ENCODE measurements around the gene IL17RA. TPM values are rescaled to one million over a fixed set of nuclear protein-coding genes. Genes with fewer than 3 reads are reported as not detected.

Gene IL17RA
- total and polyA plus RNA-seq, 2 experiments from 2014 or later, result 13.9 to 18.3 TPM

- peak overlapping the region; percentile 74 for H3K4me2 ChIP-seq (ENCODE audit: unreplicated experiment)
- no peaks in the 10 kb centered on the region for H3F3A ChIP-seq (ENCODE audit: insufficient read depth)
- WGBS, 2 experiments (ENCODE audit: low coverage in 1 of 2, low lambda C conversion rate in 2 of 2, missing lambda C conversion rate in 2 of 2), result 60 to 65% methylated on average over 7 of the region's 7 CpGs
- no peaks in the 10 kb centered on the region for H3K36me3 ChIP-seq (ENCODE audit: low read depth)
- peak overlapping the region; percentile 96 for H2AFZ ChIP-seq
- peaks cover 63% of the 10 kb centered on the region for H3K79me2 ChIP-seq (ENCODE audit: insufficient read depth)
- peak overlapping the region; percentile 81 for H3K4me3 ChIP-seq
- no peaks in the 10 kb centered on the region for H3K9me3 ChIP-seq (ENCODE audit: low read depth)
- no peaks in the 10 kb centered on the region for H3K27me3 ChIP-seq (replicated peaks; ENCODE audit: insufficient read depth)
- H3K9ac ChIP-seq, result peak overlapping the region; percentile 87; the same call in 1 of the 2 replicates
- TF ChIP-seq EZH2 (IDR thresholded peaks at IDR 0.05; ENCODE audit: insufficient read depth, poor library complexity, severe bottlenecking) (no peak), EZH2phosphoT487 (IDR thresholded peaks at IDR 0.05; ENCODE audit: insufficient read depth, low read depth) (no peak)
- no peaks in the 10 kb centered on the region for H4K20me1 ChIP-seq (ENCODE audit: insufficient read depth)
- no peaks in the 10 kb centered on the region for H3K9me2 ChIP-seq (ENCODE audit: insufficient read depth)
- peaks cover 11% of the 10 kb centered on the region for H3K4me1 ChIP-seq (ENCODE audit: insufficient read depth)
- peak; percentile 23 for DNase-seq
- no peak overlapping the region for H3K27ac ChIP-seq
- in situ Hi-C loops (cut with MboI), result no loop called here
Measured at GRCh38 chr22:17086296-17086695, 1.5 kb downstream of the IL17RA start.

- peak overlapping the region; percentile 81; the same call in 1 of the 2 replicates for H3K4me3 ChIP-seq
- peaks cover 70% of the 10 kb centered on the region for H3K79me2 ChIP-seq (ENCODE audit: insufficient read depth)
- H3K4me1 ChIP-seq (ENCODE audit: insufficient read depth), result peaks cover 11% of the 10 kb centered on the region
- H3K9me2 ChIP-seq (ENCODE audit: insufficient read depth), result no peaks in the 10 kb centered on the region
- WGBS, 2 experiments (ENCODE audit: low coverage in 1 of 2, low lambda C conversion rate in 2 of 2, missing lambda C conversion rate in 2 of 2), result 53 to 55% methylated on average over 10 of the region's 10 CpGs
- H3K27ac ChIP-seq, result no peak overlapping the region
- H3K4me2 ChIP-seq (ENCODE audit: unreplicated experiment), result peak overlapping the region; percentile 74
- H3K36me3 ChIP-seq (ENCODE audit: low read depth), result no peaks in the 10 kb centered on the region
- no peaks in the 10 kb centered on the region for H4K20me1 ChIP-seq (ENCODE audit: insufficient read depth)
- DNase-seq, result peak; percentile 36
- H3K9me3 ChIP-seq (ENCODE audit: low read depth), result no peaks in the 10 kb centered on the region
- H3K27me3 ChIP-seq (replicated peaks; ENCODE audit: insufficient read depth), result no peaks in the 10 kb centered on the region
- TF ChIP-seq EZH2phosphoT487 (IDR thresholded peaks at IDR 0.05; ENCODE audit: insufficient read depth, low read depth) (no peak), EZH2 (IDR thresholded peaks at IDR 0.05; ENCODE audit: insufficient read depth, poor library complexity, severe bottlenecking) (no peak)
- in situ Hi-C loops (cut with MboI), result no loop called here
- no peaks in the 10 kb centered on the region for H3F3A ChIP-seq (ENCODE audit: insufficient read depth)
- no peak overlapping the region for H3K9ac ChIP-seq
- H2AFZ ChIP-seq, result no peak overlapping the region
Measured at GRCh38 chr22:17086788-17087497, 2.1 kb downstream of the IL17RA start.

- no peak overlapping the region for H2AFZ ChIP-seq
- no peaks in the 10 kb centered on the region for H3K9me2 ChIP-seq (ENCODE audit: insufficient read depth)
- H3K79me2 ChIP-seq (ENCODE audit: insufficient read depth), result peaks cover 77% of the 10 kb centered on the region
- no peaks in the 10 kb centered on the region for H3K36me3 ChIP-seq (ENCODE audit: low read depth)
- peaks cover 11% of the 10 kb centered on the region for H3K4me1 ChIP-seq (ENCODE audit: insufficient read depth)
- no peaks in the 10 kb centered on the region for H4K20me1 ChIP-seq (ENCODE audit: insufficient read depth)
- no peak overlapping the region for H3K4me2 ChIP-seq (ENCODE audit: unreplicated experiment)
- H3K27ac ChIP-seq, result no peak overlapping the region
- H3K9me3 ChIP-seq (ENCODE audit: low read depth), result no peaks in the 10 kb centered on the region
- no peak overlapping the region for H3K9ac ChIP-seq
- TF ChIP-seq EZH2 (IDR thresholded peaks at IDR 0.05; ENCODE audit: insufficient read depth, poor library complexity, severe bottlenecking) (no peak), EZH2phosphoT487 (IDR thresholded peaks at IDR 0.05; ENCODE audit: insufficient read depth, low read depth) (no peak)
- H3K4me3 ChIP-seq, result no peak overlapping the region
- DNase-seq, result no peak
- WGBS, 2 experiments (ENCODE audit: low coverage in 1 of 2, low lambda C conversion rate in 2 of 2, missing lambda C conversion rate in 2 of 2), result 94 to 97% methylated on average over 12 of the region's 12 CpGs
- no peaks in the 10 kb centered on the region for H3F3A ChIP-seq (ENCODE audit: insufficient read depth)
- H3K27me3 ChIP-seq (replicated peaks; ENCODE audit: insufficient read depth), result no peaks in the 10 kb centered on the region
- in situ Hi-C loops (cut with MboI), result no loop called here
Measured at GRCh38 chr22:17087498-17088131, 2.8 kb downstream of the IL17RA start.

GRCh38 chr22:17090550-17090949, 5.8 kb downstream of the IL17RA start:
- H3K4me3 ChIP-seq, result no peak overlapping the region
- no peak overlapping the region for H3K27ac ChIP-seq
- H3K9ac ChIP-seq, result no peak overlapping the region
- no peak overlapping the region for H3K4me2 ChIP-seq (ENCODE audit: unreplicated experiment)
- no peaks in the 10 kb centered on the region for H3K9me3 ChIP-seq (ENCODE audit: low read depth)
- no peaks in the 10 kb centered on the region for H3F3A ChIP-seq (ENCODE audit: insufficient read depth)
- no peaks in the 10 kb centered on the region for H3K36me3 ChIP-seq (ENCODE audit: low read depth)
- no peaks in the 10 kb centered on the region for H3K27me3 ChIP-seq (replicated peaks; ENCODE audit: insufficient read depth)
- in situ Hi-C loops (cut with MboI), result loop anchor here (10.0 kb wide), 1 partner anchor 64 kb away; the partner anchor contains the start of gene HDHD5
- TF ChIP-seq EZH2 (IDR thresholded peaks at IDR 0.05; ENCODE audit: insufficient read depth, poor library complexity, severe bottlenecking), result no peak
- TF ChIP-seq EZH2phosphoT487 (IDR thresholded peaks at IDR 0.05; ENCODE audit: insufficient read depth, low read depth), result no peak
- no peak overlapping the region for H2AFZ ChIP-seq
- no peak for DNase-seq
- H3K79me2 ChIP-seq (ENCODE audit: insufficient read depth), result peaks cover 99% of the 10 kb centered on the region
- H4K20me1 ChIP-seq (ENCODE audit: insufficient read depth), result peaks cover 13% of the 10 kb centered on the region
- H3K9me2 ChIP-seq (ENCODE audit: insufficient read depth), result no peaks in the 10 kb centered on the region
- peaks cover 6% of the 10 kb centered on the region; the same call in 1 of the 2 replicates for H3K4me1 ChIP-seq (ENCODE audit: insufficient read depth)

All from GM23248 (cell line).